Liver (tissue), 9 donors: ENCODE measurements around the gene CCNC. TPM values are rescaled to one million over a fixed set of nuclear protein-coding genes. Genes with fewer than 3 reads are reported as not detected.

Experiments
- DNase-seq: peaks from one replicate; pipeline ENCODE4 v3.0.0-alpha.2; 2017; ENCODE audit warnings: low spot score
- H3K27ac ChIP-seq, 2 donors: one replicate each; pipeline ENCODE4 v1.7.0; 2013; ENCODE audit warnings: inconsistent platforms in 2 of 2, low read length in 2 of 2, control low read depth in 1 of 2, low read depth in 1 of 2, mild to moderate bottlenecking in 1 of 2
- H3K27me3 ChIP-seq, 4 donors: one replicate each; pipeline versions ENCODE4 v1.6.1 to v1.7.0; 2013; ENCODE audit warnings: low read length in 3 of 4, inconsistent platforms in 1 of 4, mild to moderate bottlenecking in 1 of 4, moderate library complexity in 1 of 4; ENCODE audit not compliant: control insufficient read depth in 4 of 4, insufficient read depth in 4 of 4
- H3K36me3 ChIP-seq, 4 donors: one replicate each; pipeline versions ENCODE4 v1.6.1 to v1.7.0; 2013; ENCODE audit warnings: low read length in 3 of 4, mild to moderate bottlenecking in 3 of 4, low read depth in 1 of 4, moderate library complexity in 1 of 4; ENCODE audit not compliant: control insufficient read depth in 4 of 4, insufficient read depth in 3 of 4
- H3K4me1 ChIP-seq, 4 donors: one replicate each; pipeline versions ENCODE4 v1.6.1 to v1.7.0; 2013; ENCODE audit warnings: low read length in 3 of 4, mild to moderate bottlenecking in 3 of 4, moderate library complexity in 1 of 4; ENCODE audit not compliant: control insufficient read depth in 4 of 4, insufficient read depth in 4 of 4
- H3K4me3 ChIP-seq, 3 donors: one replicate each; pipeline versions ENCODE4 v1.6.1 to v1.7.0; 2013; ENCODE audit warnings: low read length in 3 of 3, control low read depth in 1 of 3, low read depth in 1 of 3, mild to moderate bottlenecking in 1 of 3
- H3K9ac ChIP-seq, 2 donors: one replicate each; pipeline ENCODE4 v1.7.0; 2013; ENCODE audit warnings: low read length in 2 of 2, mild to moderate bottlenecking in 2 of 2, moderate library complexity in 2 of 2, control low read depth in 1 of 2, low read depth in 1 of 2
- H3K9me3 ChIP-seq, 4 donors: one replicate each; pipeline versions ENCODE4 v1.6.1 to v1.7.0; 2013; ENCODE audit warnings: low read length in 3 of 4; ENCODE audit not compliant: control insufficient read depth in 4 of 4
- EGR1 ChIP-seq, 2 donors: IDR thresholded peaks; 2 replicates each; pipeline ENCODE4 v1.6.1; 2016 to 2018; ENCODE audit warnings: antibody characterized with exemption in 2 of 2, low read depth in 2 of 2
- FOXA1 ChIP-seq: IDR thresholded peaks from 2 replicates; pipeline ENCODE4 v1.6.1; 2016; ENCODE audit warnings: antibody characterized with exemption
- FOXA2 ChIP-seq: IDR thresholded peaks from 2 replicates; pipeline ENCODE4 v1.6.1; 2016; ENCODE audit warnings: antibody characterized with exemption
- GABPA ChIP-seq, 2 donors: IDR thresholded peaks in 1 of 2; conservative IDR thresholded peaks in 1 of 2; 2 replicates each; pipeline ENCODE4 v1.6.1; 2016; ENCODE audit warnings: antibody characterized with exemption in 2 of 2, mild to moderate bottlenecking in 1 of 2, moderate library complexity in 1 of 2
- HNF4A ChIP-seq, 2 donors: conservative IDR thresholded peaks; 2 replicates each; pipeline ENCODE4 v1.6.1; 2016; ENCODE audit warnings: antibody characterized with exemption in 2 of 2, mild to moderate bottlenecking in 2 of 2
- HNF4G ChIP-seq: IDR thresholded peaks from 2 replicates; pipeline ENCODE4 v1.6.1; 2016; ENCODE audit warnings: antibody characterized with exemption
- JUND ChIP-seq, 2 donors: IDR thresholded peaks; 2 replicates each; pipeline ENCODE4 v1.6.1; 2016; ENCODE audit warnings: antibody characterized with exemption in 2 of 2
- NR2F2 ChIP-seq: IDR thresholded peaks from 2 replicates; pipeline ENCODE4 v1.6.1; 2016; ENCODE audit warnings: antibody characterized with exemption
- RAD21 ChIP-seq, 2 donors: IDR thresholded peaks; 2 replicates each; pipeline ENCODE4 v1.6.1; 2016; ENCODE audit warnings: antibody characterized with exemption in 2 of 2, mild to moderate bottlenecking in 2 of 2
- SP1 ChIP-seq: IDR thresholded peaks from 2 replicates; pipeline ENCODE4 v1.6.1; 2018; ENCODE audit warnings: antibody characterized with exemption, mild to moderate bottlenecking
- TAF1 ChIP-seq: conservative IDR thresholded peaks from 2 replicates; pipeline ENCODE4 v1.6.1; 2016; ENCODE audit warnings: antibody characterized with exemption, mild to moderate bottlenecking
- YY1 ChIP-seq: IDR thresholded peaks from 2 replicates; pipeline ENCODE4 v1.6.1; 2016; ENCODE audit warnings: antibody characterized with exemption, mild to moderate bottlenecking
- WGBS: extraction: QIAGEN DNeasy Blood & Tissue Kit; methylation state at CpG from one replicate; pipeline ENCODE4 v1.1.7; 2013; 5-methylcytosine and 5-hydroxymethylcytosine counted together
- polyA plus RNA-seq, 2 donors: library from polyadenylated mRNA; stranded (reverse) in 1 of 2; unstranded in 1 of 2; fragments of 200-250 nt in 1 of 2; fragments of >200 nt in 1 of 2; fragmentation: Nextera tagmentation in 1 of 2; extraction: Ambion mirVana in 1 of 2; gene quantifications; one replicate each; pipeline versions ENCODE4 v1.2.1 to v1.2.3, GENCODE V29; 2013 to 2015
- total RNA-seq, 2 donors: library from RNA; depleted of rRNA; stranded (reverse); fragments of >200 nt; gene quantifications; one replicate each; pipeline ENCODE4 v1.2.3, GENCODE V29; 2014
- TF ChIP-seq, protein P1 (sequence below): IDR thresholded peaks from 2 replicates; pipeline ENCODE4 v1.6.1; 2016; ENCODE audit warnings: antibody characterized with exemption
- TF ChIP-seq, protein P2 (sequence below): IDR thresholded peaks from 2 replicates; pipeline ENCODE4 v1.6.1; 2016; ENCODE audit warnings: antibody characterized with exemption
- TF ChIP-seq, protein P3 (sequence below): fragments of 150-350 bp; IDR thresholded peaks from 2 replicates; pipeline ENCODE4 v1.5.1; 2017; ENCODE audit warnings: improper control_type of control experiment, low read depth, low read length; ENCODE audit not compliant: missing input control
- TF ChIP-seq, protein P4 (sequence below): IDR thresholded peaks from 2 replicates; pipeline ENCODE4 v1.6.1; 2016; ENCODE audit warnings: antibody characterized with exemption, mild to moderate bottlenecking
- donor health status: healthy.
- donor health status: healthy.
- donor health status: healthy.
- donor health status: healthy.
- donor health status: healthy.

Gene CCNC
- total and polyA plus RNA-seq, 4 donors, result 32.9 to 80.7 (median 47.8) TPM

DNA sequence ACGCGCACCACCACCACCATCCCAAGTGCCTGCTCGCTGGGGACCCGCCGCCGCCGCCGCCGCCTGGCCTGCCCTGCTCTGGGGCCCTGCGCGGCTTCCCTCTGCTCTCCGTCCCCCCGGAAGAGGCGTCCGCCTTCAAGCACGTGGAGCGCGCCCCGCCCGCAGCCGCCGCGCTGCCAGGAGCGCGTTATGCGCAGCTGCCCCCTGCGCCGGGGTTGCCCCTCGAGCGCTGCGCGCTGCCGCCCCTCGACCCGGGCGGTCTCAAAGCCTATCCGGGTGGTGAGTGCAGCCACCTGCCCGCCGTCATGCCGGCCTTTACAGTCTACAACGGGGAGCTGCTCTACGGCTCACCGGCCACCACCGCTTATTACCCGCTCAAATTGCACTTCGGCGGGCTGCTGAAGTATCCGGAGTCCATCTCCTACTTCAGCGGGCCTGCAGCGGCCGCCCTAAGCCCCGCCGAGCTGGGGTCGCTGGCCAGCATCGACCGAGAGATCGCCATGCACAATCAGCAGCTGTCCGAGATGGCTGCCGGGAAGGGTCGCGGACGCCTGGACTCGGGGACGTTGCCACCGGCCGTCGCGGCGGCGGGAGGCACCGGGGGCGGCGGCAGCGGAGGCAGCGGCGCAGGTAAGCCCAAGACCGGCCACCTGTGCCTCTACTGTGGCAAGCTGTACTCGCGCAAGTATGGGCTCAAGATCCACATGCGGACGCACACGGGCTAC is 45.4 kb upstream of the CCNC start (continued):
- TF ChIP-seq, protein P1, sequence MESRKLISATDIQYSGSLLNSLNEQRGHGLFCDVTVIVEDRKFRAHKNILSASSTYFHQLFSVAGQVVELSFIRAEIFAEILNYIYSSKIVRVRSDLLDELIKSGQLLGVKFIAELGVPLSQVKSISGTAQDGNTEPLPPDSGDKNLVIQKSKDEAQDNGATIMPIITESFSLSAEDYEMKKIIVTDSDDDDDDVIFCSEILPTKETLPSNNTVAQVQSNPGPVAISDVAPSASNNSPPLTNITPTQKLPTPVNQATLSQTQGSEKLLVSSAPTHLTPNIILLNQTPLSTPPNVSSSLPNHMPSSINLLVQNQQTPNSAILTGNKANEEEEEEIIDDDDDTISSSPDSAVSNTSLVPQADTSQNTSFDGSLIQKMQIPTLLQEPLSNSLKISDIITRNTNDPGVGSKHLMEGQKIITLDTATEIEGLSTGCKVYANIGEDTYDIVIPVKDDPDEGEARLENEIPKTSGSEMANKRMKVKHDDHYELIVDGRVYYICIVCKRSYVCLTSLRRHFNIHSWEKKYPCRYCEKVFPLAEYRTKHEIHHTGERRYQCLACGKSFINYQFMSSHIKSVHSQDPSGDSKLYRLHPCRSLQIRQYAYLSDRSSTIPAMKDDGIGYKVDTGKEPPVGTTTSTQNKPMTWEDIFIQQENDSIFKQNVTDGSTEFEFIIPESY, result no peak
- TF ChIP-seq FOXA1, result no peak

DNA sequence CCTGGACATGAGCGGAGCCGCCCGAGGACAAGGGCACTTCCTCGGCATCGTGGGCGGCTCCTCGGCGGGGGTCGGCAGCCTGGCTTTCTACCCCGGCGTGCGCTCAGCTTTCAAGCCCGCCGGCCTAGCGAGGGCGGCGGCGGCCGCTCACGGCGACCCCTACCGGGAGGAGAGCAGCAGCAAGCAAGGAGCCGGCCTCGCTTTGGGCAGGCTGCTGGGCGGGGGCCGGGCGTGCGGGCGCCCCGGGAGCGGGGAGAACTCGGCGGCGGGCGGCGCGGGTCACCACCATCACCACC is 44.9 kb upstream of the CCNC start:
- peak overlapping the region in 1 of 3 donors; percentile 53 for H3K4me3 ChIP-seq
- peak; percentile 45 for DNase-seq
- peaks cover 12 to 22% (median 16%) of the 10 kb centered on the region in 4 donors for H3K4me1 ChIP-seq
- H3K27me3 ChIP-seq, result peaks cover 11 to 36% (median 24%) of the 10 kb centered on the region in 4 donors
- 2% methylated on average over 37 of the region's 37 CpGs for WGBS
- H3K36me3 ChIP-seq, result no peaks in the 10 kb centered on the region
- peaks cover 0 to under 1% (median 0%) of the 10 kb centered on the region in 4 donors for H3K9me3 ChIP-seq
- no peak overlapping the region for H3K27ac ChIP-seq
- H3K9ac ChIP-seq, result no peak overlapping the region
- TF ChIP-seq RAD21 (IDR thresholded peaks at IDR 0.05), result peak in 1 of 2 donors; percentile 20
- TF ChIP-seq YY1, result no peak
- no peak for TF ChIP-seq JUND (IDR thresholded peaks at IDR 0.05)
- TF ChIP-seq, protein P2, sequence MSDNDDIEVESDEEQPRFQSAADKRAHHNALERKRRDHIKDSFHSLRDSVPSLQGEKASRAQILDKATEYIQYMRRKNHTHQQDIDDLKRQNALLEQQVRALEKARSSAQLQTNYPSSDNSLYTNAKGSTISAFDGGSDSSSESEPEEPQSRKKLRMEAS, result no peak
- TF ChIP-seq, protein P3, sequence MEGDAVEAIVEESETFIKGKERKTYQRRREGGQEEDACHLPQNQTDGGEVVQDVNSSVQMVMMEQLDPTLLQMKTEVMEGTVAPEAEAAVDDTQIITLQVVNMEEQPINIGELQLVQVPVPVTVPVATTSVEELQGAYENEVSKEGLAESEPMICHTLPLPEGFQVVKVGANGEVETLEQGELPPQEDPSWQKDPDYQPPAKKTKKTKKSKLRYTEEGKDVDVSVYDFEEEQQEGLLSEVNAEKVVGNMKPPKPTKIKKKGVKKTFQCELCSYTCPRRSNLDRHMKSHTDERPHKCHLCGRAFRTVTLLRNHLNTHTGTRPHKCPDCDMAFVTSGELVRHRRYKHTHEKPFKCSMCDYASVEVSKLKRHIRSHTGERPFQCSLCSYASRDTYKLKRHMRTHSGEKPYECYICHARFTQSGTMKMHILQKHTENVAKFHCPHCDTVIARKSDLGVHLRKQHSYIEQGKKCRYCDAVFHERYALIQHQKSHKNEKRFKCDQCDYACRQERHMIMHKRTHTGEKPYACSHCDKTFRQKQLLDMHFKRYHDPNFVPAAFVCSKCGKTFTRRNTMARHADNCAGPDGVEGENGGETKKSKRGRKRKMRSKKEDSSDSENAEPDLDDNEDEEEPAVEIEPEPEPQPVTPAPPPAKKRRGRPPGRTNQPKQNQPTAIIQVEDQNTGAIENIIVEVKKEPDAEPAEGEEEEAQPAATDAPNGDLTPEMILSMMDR, result peak; percentile 22

DNA sequence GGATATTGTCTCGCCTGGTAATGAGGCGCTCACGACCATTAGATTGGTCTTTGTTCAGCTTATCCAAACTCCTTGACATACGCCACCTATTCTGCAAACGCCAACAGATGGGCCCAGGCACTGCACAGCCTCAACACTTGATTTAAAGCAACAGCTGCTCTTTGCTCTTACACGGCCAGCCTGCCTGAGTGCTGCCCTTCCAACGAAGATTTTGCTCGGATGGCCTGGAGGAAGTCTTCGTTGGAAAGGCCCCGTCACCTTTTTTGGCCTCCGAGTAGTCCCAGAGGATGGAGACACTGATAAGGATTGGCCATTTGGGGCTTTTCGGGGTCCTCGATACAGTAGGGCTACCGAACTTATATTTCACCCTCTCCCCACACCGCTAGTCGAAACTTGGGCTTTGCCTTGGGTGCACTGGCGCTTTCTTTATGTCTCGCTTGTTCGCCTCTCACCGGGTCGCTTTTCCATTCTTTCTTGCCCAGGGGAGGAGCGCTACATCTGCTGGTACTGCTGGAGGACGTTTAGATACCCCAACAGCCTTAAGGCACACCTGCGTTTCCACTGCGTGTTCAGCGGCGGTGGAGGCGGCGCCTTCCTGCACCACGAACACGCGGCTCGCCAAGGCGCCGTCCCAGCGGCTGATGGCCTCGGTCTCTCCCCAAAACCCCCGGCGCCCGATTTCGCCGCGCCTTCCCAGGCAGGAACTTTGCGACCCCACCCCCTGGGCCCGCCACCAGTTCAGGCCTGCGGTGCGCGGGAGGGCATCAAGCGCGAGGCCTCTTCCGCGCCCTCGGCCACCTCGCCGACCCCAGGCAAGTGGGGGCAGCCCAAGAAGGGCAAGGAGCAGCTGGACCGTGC is 44.3 kb upstream of the CCNC start:
- Histone ChIP-seq H3K9ac (no peak overlapping the region), H3K4me1 (peaks cover 12 to 22% (median 16%) of the 10 kb centered on the region in 4 donors), H3K27ac (no peak overlapping the region), H3K36me3 (no peaks in the 10 kb centered on the region), H3K4me3 (peak overlapping the region in 1 of 3 donors; percentile 53), H3K9me3 (no peaks in the 10 kb centered on the region), H3K27me3 (peaks cover 11 to 39% (median 27%) of the 10 kb centered on the region in 4 donors)
- 11% methylated on average over 56 of the region's 56 CpGs for WGBS
- DNase-seq, result no peak
- TF ChIP-seq FOXA2, result no peak
- no peak for TF ChIP-seq GABPA (IDR thresholded peaks at IDR 0.05 in 1 of 2, conservative IDR thresholded peaks at IDR 0.05 in 1 of 2)
- TF ChIP-seq, protein P1, result no peak
- no peak for TF ChIP-seq RAD21 (IDR thresholded peaks at IDR 0.05)
- TF ChIP-seq HNF4A (conservative IDR thresholded peaks at IDR 0.05), result no peak
- TF ChIP-seq NR2F2, result no peak
- TF ChIP-seq, protein P3, result no peak
- TF ChIP-seq EGR1 (IDR thresholded peaks at IDR 0.05; ENCODE audit: low read depth in 2 of 2), result no peak
- no peak for TF ChIP-seq SP1
- TF ChIP-seq HNF4G, result no peak
- no peak for TF ChIP-seq JUND (IDR thresholded peaks at IDR 0.05)
- TF ChIP-seq, protein P4, sequence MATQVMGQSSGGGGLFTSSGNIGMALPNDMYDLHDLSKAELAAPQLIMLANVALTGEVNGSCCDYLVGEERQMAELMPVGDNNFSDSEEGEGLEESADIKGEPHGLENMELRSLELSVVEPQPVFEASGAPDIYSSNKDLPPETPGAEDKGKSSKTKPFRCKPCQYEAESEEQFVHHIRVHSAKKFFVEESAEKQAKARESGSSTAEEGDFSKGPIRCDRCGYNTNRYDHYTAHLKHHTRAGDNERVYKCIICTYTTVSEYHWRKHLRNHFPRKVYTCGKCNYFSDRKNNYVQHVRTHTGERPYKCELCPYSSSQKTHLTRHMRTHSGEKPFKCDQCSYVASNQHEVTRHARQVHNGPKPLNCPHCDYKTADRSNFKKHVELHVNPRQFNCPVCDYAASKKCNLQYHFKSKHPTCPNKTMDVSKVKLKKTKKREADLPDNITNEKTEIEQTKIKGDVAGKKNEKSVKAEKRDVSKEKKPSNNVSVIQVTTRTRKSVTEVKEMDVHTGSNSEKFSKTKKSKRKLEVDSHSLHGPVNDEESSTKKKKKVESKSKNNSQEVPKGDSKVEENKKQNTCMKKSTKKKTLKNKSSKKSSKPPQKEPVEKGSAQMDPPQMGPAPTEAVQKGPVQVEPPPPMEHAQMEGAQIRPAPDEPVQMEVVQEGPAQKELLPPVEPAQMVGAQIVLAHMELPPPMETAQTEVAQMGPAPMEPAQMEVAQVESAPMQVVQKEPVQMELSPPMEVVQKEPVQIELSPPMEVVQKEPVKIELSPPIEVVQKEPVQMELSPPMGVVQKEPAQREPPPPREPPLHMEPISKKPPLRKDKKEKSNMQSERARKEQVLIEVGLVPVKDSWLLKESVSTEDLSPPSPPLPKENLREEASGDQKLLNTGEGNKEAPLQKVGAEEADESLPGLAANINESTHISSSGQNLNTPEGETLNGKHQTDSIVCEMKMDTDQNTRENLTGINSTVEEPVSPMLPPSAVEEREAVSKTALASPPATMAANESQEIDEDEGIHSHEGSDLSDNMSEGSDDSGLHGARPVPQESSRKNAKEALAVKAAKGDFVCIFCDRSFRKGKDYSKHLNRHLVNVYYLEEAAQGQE, result no peak
- TF ChIP-seq TAF1, result no peak
